ENCODE measurements around the gene PRKCZ. TPM values are rescaled to one million over a fixed set of nuclear protein-coding genes. Genes with fewer than 3 reads are reported as not detected.

PRKCZ gene
- total and polyA plus RNA-seq, 9 donors: 3.4 to 16.1 (median 5.8) TPM

DNA sequence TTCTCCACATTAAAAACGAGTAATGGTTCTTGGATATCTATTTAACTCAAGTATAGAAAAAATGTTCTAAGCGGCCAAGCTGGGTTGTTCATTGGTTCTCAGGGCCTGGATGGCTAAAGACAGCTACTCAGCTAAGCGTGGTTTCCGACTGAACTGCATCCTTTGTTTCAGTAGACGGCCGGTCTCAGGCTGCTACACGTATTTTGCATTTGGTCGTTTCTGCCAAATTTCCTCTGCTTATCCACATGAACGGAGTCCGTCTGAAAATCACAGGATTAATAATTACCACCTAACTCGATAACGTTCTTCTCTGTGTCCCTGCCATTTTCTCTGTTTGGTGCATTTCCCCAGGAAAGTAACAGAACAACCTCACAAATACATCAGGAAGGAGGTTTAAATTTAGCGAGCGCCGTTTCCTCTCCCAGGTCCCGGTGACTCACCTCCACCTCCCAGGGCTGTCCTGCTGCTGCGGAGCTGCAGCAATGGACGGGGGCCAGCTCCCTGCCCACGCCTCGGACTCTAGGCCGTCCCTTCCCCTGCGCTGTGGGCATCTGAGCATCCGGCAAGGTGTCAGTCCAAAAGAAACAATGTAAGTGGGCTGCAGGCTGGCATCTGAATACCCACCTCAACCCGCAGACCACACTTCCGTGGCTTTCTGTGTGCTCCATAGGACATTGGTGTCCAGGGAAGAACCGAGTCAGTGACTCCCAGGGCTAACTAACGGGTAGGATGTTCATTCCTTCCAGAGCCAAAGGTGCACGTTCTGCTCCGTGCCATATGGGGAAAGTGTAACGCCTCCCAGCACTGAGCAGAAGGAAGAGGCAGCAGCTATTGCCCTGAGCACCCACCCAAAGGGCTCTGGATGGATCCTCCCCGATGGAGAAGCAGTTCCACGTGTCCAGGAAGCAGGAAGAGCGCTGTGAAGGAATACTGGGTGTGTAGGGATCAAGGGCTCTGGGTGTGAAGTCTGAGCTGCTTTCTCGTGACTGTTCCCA is 35.2 kb upstream of the PRKCZ start:
- TF ChIP-seq POLR2A (IDR thresholded peaks at IDR 0.05): no peak
- no peak for TF ChIP-seq EP300 (IDR thresholded peaks at IDR 0.05)
- TF ChIP-seq, protein P1, sequence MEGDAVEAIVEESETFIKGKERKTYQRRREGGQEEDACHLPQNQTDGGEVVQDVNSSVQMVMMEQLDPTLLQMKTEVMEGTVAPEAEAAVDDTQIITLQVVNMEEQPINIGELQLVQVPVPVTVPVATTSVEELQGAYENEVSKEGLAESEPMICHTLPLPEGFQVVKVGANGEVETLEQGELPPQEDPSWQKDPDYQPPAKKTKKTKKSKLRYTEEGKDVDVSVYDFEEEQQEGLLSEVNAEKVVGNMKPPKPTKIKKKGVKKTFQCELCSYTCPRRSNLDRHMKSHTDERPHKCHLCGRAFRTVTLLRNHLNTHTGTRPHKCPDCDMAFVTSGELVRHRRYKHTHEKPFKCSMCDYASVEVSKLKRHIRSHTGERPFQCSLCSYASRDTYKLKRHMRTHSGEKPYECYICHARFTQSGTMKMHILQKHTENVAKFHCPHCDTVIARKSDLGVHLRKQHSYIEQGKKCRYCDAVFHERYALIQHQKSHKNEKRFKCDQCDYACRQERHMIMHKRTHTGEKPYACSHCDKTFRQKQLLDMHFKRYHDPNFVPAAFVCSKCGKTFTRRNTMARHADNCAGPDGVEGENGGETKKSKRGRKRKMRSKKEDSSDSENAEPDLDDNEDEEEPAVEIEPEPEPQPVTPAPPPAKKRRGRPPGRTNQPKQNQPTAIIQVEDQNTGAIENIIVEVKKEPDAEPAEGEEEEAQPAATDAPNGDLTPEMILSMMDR (IDR thresholded peaks at IDR 0.05): no peak
- Histone ChIP-seq H3K4me1 (ENCODE audit: insufficient read depth) (peaks cover 2% of the 10 kb centered on the region), H3K27me3 (peaks cover 3% of the 10 kb centered on the region), H3K27ac (no peak overlapping the region), H3K4me3 (no peak overlapping the region), H3K9me3 (no peaks in the 10 kb centered on the region), H3K36me3 (no peaks in the 10 kb centered on the region)
- 65 to 67% (median 66%) methylated on average over 32 to 34 of the region's 34 CpGs for WGBS, 3 donors
- no peak for DNase-seq
- intact Hi-C loops (cut with DNase I): no loop called here

GRCh38 chr1:2016123-2016522 is 34.1 kb upstream of the PRKCZ start:
- TF ChIP-seq EP300 (IDR thresholded peaks at IDR 0.05): no peak
- no peak for TF ChIP-seq POLR2A (IDR thresholded peaks at IDR 0.05)
- TF ChIP-seq, protein P1 (IDR thresholded peaks at IDR 0.05): no peak
- 71 to 81% (median 76%) methylated on average over 9 of the region's 9 CpGs for WGBS, 3 donors
- intact Hi-C loops (cut with DNase I): no loop called here

GRCh38 chr1:2018217-2019171 is 31.7 kb upstream of the PRKCZ start:
- TF ChIP-seq EP300 (IDR thresholded peaks at IDR 0.05) (no peak), POLR2A (IDR thresholded peaks at IDR 0.05) (no peak)
- TF ChIP-seq, protein P1 (IDR thresholded peaks at IDR 0.05): no peak
- no peak overlapping the region for H3K4me3 ChIP-seq
- H3K9me3 ChIP-seq: no peaks in the 10 kb centered on the region
- no peaks in the 10 kb centered on the region for H3K36me3 ChIP-seq
- DNase-seq: no peak
- H3K4me1 ChIP-seq (ENCODE audit: insufficient read depth): peaks cover 2% of the 10 kb centered on the region
- no peak overlapping the region for H3K27ac ChIP-seq
- H3K27me3 ChIP-seq: peaks cover 3% of the 10 kb centered on the region
- intact Hi-C loops (cut with DNase I): no loop called here
- 9 to 24% (median 19%) methylated on average over 33 to 48 of the region's 48 CpGs for WGBS, 3 donors

More at GRCh38 chr1:2016123-2016522, 34.1 kb upstream of the PRKCZ start:
- no peak for DNase-seq
- Histone ChIP-seq H3K4me1 (ENCODE audit: insufficient read depth) (peaks cover 2% of the 10 kb centered on the region), H3K4me3 (no peak overlapping the region), H3K27me3 (peaks cover 3% of the 10 kb centered on the region), H3K36me3 (no peaks in the 10 kb centered on the region), H3K9me3 (no peaks in the 10 kb centered on the region), H3K27ac (no peak overlapping the region)

DNA sequence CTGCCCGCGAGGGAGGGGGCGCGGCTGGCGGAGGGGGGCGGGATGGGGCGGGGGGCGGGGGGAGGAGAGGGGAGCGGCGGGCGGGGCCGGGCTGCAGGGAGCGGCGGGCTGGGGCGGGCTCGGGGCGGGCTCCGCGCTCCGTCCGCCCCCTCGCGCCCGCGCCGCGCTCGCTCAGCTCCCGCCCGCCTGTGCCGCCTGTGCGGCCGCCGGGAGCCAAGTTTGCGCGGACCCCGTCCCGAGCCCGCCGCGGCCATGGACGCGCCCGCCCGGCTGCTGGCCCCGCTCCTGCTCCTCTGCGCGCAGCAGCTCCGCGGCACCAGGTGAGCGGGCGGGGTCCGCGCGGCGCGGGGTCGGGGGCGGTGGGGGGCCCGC is 31.1 kb upstream of the PRKCZ start, which contains the start of gene GABRD:
Gene GABRD (plus strand): TSS at position 174 of the 372 bp plus-strand sequence. CDS start 79 bp downstream, at position 253.
- no peaks in the 10 kb centered on the region for H3K9me3 ChIP-seq
- no peaks in the 10 kb centered on the region for H3K36me3 ChIP-seq
- WGBS, 3 donors: 0% methylated on average over 6 to 47 of the region's 60 CpGs; no CpG with 5 or more reads in 1 of the 3 donors
- H3K27me3 ChIP-seq: peaks cover 3% of the 10 kb centered on the region
- H3K4me1 ChIP-seq (ENCODE audit: insufficient read depth): peaks cover 2% of the 10 kb centered on the region
- DNase-seq: peak in 1 of 5 donors; percentile 36
- TF ChIP-seq POLR2A (IDR thresholded peaks at IDR 0.05) (no peak), EP300 (IDR thresholded peaks at IDR 0.05) (no peak)
- TF ChIP-seq, protein P1 (IDR thresholded peaks at IDR 0.05): no peak
- no peak within 1 kb of the TSS for H3K4me3 ChIP-seq
- no peak within 1 kb of the TSS for H3K27ac ChIP-seq
- intact Hi-C loops (cut with DNase I): no loop called here
